ENCODE measurements around the gene UBE2D2.
A peak's percentile ranks its signal among the peaks of the same experiment; 100 is the strongest.

Gene UBE2D2

GRCh38 chr5:139649082-139649991 lies 88.2 kb downstream of the UBE2D2 start:
- DNase-seq = peak; percentile 52

GRCh38 chr5:139650031-139650688 lies 89.0 kb downstream of the UBE2D2 start:
- DNase-seq = no peak

- DNase-seq = no peak
Measured at GRCh38 chr5:139650689-139651042, 89.5 kb downstream of the UBE2D2 start.

- DNase-seq = no peak
Measured at GRCh38 chr5:139651043-139651834, 90.1 kb downstream of the UBE2D2 start.

GRCh38 chr5:139651853-139652787 lies 91.0 kb downstream of the UBE2D2 start:
- DNase-seq = peak; percentile 82

GRCh38 chr5:139652788-139653241 lies 91.7 kb downstream of the UBE2D2 start:
- no peak for DNase-seq

- no peak for DNase-seq
Measured at GRCh38 chr5:139653616-139654015, 92.5 kb downstream of the UBE2D2 start.

GRCh38 chr5:139654464-139654863 lies 93.3 kb downstream of the UBE2D2 start:
- DNase-seq = no peak

- DNase-seq = no peak
Measured at GRCh38 chr5:139654871-139655491, 93.8 kb downstream of the UBE2D2 start.

- peak; percentile 76 for DNase-seq
Measured at GRCh38 chr5:139655727-139656271, 94.7 kb downstream of the UBE2D2 start.

GRCh38 chr5:139657363-139658321 lies 96.5 kb downstream of the UBE2D2 start:
- DNase-seq = no peak

GRCh38 chr5:139658501-139658927 lies 97.4 kb downstream of the UBE2D2 start:
- DNase-seq = no peak

GRCh38 chr5:139658928-139659667 lies 98.0 kb downstream of the UBE2D2 start:
- peak; percentile 75 for DNase-seq

- DNase-seq = peak; percentile 78
Measured at GRCh38 chr5:139659695-139660101, 98.6 kb downstream of the UBE2D2 start.

GRCh38 chr5:139660105-139660922 lies 99.2 kb downstream of the UBE2D2 start:
- DNase-seq = peak; percentile 83

GRCh38 chr5:139660923-139661814 lies 100.0 kb downstream of the UBE2D2 start:
- peak; percentile 64 for DNase-seq

- no peak for DNase-seq
Measured at GRCh38 chr5:139662617-139663016, 101.5 kb downstream of the UBE2D2 start.
